NCI-H524 treated with DMSO at 0.1 percent for 48 hours (cell line): ENCODE results near the gene PPP1CA.

ENCODE experiments used
- DNase-seq: peaks from one replicate; lab custom pipeline; 2025; lab: John Stamatoyannopoulos, UW

PPP1CA gene

GRCh38 chr11:67401495-67402191, at the start of gene PPP1CA:
Gene PPP1CA, minus strand, starts transcription at chr11:67401858. Its CDS starts 76 bp downstream, at chr11:67401782.
- no peak for DNase-seq

DNA sequence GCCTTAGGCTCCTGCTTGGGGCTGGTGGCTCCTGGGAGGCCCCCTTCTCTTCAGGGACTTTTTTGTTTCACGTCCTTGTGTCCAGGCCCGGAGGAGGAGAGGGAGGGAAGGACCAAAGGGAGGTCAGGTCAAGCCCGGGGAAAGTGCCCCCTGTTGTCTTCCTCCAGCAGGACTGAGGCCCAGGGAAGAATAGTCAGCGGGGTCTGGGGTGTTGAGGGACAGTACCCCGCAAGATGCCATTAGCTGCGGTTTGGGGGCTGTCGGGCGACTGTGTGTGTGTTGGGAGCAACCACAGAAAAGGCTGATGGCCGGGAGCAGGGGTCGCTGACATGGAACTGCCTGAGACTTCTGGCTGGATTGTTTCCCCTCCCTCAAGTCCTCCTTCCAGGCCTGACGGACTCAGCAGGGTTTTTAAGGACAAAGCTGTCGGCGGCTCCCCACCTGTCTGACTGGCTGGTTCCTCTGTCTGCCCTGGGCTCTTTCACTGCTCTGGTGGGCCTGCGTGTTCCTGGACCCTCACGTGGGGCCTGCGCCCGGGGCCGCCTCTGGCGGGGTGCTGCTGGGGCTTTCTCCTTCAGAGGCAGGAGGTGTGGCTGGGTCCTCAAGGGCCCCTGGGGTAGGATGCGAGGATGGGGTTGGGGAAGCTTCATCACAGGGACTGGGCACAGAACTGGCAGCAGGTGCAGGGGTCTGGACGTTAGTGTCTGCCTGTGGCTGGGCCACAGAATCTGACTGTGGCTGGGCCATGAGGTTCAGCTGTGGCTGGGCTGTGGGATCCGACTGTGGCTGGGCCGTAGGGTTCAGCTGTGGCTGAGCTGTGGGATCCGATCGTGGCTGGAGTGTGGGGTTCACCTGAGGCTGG, 49.4 kb upstream of the PPP1CA start:
- DNase-seq = no peak

DNA sequence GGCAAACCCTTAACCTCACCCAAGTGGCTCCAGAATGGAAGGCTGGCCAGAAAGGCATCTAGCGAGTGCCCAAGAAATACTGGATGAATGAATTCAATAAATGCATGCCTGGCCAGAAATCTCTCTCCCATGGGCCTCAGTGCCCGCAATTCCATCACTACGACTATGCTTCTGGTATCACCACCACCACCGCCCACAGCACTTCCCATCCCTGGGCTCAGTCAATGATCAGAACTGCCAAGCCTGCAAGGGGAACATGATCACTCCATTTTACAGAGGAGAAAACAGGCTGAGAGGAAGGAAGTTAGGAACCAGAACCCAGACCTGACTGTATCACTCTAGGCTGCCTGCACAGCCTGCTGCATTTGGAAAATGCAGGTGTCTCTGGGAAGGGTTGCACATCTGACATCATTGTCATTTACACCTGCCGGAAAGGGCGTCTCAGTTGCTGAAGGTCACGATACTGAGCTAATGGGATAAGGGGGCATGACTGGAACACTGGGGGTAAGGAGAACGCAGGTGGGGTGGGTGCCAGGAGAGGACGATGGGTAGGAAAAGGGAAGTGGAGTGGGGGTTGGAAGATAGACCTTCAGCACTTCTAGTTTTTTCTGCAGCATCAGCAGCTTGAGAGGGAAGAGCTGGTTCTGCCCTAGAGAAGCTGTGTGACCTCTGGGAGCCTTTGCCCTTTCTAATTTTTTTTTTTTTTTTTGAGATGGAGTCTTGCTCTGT, 47.6 kb upstream of the PPP1CA start:
- no peak for DNase-seq

GRCh38 chr11:67448220-67448609, 46.6 kb upstream of the PPP1CA start:
- no peak for DNase-seq

DNA sequence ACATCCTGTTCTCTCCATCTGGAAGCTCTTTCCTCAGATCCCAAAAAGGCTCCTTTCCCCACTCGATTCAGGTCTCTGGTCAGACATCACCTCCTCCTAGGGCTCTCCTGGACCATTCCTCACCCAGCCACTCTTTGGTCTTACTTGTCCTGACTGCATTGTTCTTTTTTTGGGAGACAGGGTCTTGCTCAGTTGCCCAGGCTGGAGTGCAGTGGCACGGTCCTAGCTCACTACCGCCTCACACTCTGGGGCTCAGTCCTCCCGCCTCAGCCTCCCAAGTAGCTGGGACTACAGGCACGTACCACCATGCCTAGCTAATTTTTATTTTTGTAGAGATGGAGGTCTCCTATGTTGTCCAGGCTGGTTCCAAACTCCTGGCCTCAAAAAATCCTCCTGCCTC, 43.9 kb upstream of the PPP1CA start:
- no peak for DNase-seq

GRCh38 chr11:67442504-67443404, 41.1 kb upstream of the PPP1CA start:
- no peak for DNase-seq

GRCh38 chr11:67441731-67442351, 40.2 kb upstream of the PPP1CA start:
- DNase-seq = no peak

DNA sequence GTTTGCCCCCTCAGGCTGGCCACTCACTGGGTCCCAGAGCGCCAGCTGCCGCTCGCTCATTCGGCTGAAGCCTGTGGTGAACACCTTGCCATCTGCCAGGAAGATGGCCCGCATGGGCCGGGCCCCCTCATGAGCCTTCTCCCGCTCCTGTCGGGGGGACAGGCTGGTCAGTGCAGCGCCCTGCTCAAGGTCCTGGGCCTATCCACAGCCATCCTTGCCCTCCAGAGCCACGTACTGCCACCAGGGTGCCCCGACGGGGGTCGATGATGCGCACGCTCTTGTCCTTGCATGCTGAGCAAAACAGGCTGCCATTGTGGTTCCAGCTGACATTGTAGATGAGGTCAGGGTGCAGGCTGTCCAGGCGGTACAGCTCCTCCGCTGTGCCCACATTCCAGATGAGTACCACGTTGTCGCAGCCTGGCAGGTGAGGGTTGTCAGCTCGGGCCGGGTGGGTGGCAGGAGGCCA, 39.5 kb upstream of the PPP1CA start:
- no peak for DNase-seq

DNA sequence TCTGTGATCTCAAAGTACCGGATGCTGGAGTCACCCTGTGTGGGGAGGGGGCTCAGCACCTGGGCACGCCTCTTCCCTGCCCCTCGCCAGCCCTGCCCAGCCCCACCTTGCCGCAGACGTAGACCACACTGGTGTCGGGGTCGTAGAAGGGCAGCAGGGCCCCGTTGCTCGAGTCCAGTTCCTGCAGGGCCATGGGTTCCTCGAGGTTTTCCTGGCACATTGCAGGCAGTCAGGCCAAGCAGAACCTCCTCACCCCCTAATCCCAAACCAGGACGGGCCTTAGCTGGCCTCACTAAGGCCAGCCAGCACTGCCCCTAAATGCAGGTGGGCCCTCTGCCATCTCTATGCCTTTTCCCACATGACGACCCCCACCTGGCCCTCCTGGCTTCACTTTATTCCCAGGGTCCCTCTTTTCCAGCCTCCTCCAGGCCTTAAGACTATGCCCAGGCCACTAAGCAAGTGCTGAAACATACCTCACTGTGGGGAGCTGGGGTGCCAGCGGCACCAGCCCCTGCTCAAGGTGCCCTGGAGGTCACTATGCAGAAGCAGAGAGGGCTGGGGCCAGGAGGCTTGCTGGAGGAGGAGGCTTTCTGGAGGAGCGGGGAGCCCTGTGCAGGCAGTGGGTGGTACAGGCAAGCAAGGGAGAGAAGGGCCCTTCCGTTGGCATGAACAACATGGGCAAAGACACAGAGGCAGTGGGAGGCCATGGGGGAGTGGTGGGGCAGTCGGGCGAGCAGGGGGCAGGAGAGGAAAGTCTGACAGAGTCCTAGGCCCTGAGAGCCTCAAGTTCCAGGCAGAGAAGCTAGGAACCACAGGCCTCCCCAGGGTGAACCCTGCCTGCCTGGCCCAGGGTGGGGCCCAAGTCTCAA, 38.8 kb upstream of the PPP1CA start:
- DNase-seq = no peak

GRCh38 chr11:67439321-67440228, 37.9 kb upstream of the PPP1CA start:
- DNase-seq = no peak

- no peak for DNase-seq
These were observed 36.7 kb upstream of the PPP1CA start for GRCh38 chr11:67438158-67438902.

GRCh38 chr11:67437809-67438157, 36.1 kb upstream of the PPP1CA start:
- no peak for DNase-seq

DNA sequence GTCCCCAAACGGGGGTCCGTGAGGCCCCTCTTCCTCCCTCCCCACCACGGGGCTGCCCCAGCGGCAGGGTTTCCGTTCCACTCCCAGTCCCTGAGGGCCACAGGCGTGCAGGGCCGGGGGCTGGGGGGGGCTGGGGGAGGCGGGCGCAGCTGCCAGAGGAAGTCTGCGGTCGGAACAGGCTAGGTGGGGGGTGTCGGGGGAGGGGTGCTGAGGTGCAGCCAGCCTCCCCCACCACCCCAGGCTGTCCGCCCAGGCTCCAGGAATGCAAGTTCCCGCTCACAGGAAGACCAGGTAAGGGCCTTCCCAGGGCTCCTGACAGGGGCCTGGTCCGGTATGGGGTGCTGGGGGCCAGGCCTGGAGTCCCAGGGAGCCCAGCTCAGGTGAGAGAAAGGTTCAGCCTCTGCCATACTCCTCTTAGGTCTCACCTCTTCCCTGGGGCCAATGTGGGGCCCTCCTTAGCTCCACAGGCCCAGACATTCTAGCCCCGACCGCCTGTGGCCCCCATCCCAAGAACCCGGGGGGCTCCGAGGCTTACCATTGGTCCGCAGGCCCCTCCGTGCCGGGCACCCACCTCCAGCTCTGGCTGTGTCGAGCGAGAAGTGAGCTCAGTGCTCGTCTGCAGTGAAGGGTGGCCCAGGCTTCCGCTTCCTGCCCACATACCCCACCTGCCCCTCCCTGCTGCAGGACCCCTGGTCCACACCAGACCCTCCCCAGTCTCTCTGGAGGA, 35.6 kb upstream of the PPP1CA start, which contains the start of gene PTPRCAP:
PTPRCAP (minus strand) TSS at position 601 of the 727 bp plus-strand sequence; CDS start at position 538, 63 bp downstream.
- DNase-seq = no peak

DNA sequence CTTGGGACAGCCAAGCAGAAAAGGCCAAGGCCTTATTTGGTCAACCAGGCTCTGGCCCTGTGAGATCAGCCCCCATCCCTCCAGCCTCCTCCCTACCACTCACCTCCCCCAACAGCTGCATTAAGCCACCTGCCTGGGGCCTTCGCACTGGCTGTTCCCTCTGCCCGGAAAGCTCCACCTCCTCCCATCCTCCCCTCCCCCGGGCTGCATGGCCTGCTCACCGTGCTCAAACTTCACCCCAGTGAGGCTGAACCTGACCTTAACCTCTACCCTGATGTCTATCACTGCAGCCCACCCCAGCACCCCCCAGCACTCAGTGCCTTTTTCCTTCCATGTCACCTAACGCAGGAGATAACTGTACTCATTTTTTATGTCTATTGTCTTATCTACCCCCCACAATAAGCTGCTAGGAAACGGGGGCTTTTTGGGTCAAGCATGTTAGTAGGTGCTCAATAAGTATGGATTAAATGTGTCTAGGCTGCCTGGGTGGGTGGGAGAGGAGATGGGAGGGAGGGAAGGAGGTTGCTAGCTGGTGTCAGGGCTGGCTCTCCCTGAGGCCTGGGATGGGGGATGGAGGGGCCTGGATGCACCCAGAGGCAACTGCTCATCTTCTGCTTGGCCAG, 34.9 kb upstream of the PPP1CA start:
- DNase-seq = no peak

DNA sequence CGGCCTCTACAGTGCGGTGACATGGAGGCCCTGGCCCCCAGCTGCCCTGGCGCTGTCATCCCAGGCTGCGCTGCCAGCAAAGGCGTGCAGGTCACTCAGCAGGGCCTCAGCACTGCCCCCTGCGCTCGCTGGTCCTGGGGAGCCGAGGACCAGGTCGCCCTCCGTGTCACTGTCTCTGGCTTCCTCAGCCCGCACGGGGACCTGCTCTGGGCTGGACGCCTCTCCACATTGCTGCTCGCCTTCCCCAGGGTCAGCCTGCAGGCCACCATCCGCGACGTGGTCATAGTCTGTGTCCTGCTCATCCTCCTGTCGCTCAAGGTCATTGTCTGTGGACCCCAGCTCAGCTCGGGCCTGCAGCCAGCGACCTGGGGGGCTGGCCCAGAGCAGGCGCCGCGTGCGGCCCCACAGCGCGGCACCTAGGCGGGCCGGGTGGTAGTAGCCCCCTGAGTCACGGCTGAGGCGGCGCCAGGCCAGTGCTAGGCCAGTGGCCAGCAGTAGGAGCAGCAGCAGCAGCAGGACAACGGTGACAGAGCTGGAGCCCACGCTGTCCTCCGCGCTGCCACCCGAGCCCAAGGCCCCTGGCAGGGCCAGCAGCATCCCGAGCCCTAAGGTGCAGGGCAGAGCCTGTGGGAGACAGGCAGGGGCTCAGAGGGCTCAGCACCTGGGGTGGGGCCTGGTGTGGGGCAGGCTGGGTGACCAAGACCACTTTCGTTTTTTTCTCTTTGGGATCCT, 34.2 kb upstream of the PPP1CA start:
- no peak for DNase-seq

- no peak for DNase-seq
These were observed 33.5 kb upstream of the PPP1CA start for GRCh38 chr11:67435031-67435726.
